DND-41 (cell line): ENCODE data around the gene MARCHF6.

Source experiments
- EZH2 ChIP-seq: IDR thresholded peaks from 3 replicates; pipeline ENCODE4 v1.6.1; 2012; ENCODE audit warnings: borderline replicate concordance, low read depth, mild to moderate bottlenecking, moderate library complexity, low read length, inconsistent platforms; ENCODE audit not compliant: severe bottlenecking
- TF ChIP-seq, protein P1 (sequence below): IDR thresholded peaks from 2 replicates; pipeline ENCODE4 v1.5.1; 2012; ENCODE audit warnings: borderline replicate concordance, low read length, moderate library complexity, mild to moderate bottlenecking; ENCODE audit not compliant: poor library complexity, severe bottlenecking; ENCODE audit errors: extremely low read depth

DNA sequence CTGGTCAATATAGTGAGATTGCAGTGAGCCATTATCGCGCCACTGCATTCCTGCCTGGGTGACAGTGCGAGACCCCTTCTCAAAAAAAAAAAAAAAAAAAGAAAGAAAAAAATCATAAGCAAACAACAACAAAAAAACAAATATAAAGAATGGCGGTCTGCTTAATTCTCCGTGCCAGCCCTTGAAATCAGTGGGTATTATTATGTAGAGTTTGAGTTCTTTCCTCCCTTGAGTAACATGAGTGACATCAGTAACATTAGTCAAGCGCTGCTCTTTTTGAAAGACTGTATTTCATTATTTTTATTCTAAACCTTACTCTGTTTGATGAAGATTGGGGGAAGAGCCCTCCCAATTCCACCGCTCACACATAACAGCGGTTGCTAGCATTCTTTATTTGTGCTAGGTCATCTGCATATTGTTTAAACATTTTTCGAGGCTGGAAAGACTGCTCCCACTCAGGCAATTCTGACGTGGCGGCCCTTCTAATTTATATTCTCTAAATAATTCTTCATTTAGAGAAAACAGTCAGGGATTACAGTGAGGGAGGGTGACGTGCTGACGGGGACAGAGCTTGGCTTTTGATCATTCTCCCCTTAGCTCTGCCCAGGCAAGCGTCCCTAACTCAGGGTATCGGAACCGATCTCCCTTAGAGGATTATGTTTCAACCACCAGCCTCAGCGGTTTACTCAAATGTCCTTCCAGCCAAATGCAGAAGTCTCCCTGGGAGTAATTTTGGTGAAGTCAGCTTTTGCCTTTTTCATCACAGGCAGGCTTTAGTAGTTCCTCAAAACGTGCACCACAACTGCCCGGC is 860 bp upstream of the MARCHF6 start:
- TF ChIP-seq, protein P1, sequence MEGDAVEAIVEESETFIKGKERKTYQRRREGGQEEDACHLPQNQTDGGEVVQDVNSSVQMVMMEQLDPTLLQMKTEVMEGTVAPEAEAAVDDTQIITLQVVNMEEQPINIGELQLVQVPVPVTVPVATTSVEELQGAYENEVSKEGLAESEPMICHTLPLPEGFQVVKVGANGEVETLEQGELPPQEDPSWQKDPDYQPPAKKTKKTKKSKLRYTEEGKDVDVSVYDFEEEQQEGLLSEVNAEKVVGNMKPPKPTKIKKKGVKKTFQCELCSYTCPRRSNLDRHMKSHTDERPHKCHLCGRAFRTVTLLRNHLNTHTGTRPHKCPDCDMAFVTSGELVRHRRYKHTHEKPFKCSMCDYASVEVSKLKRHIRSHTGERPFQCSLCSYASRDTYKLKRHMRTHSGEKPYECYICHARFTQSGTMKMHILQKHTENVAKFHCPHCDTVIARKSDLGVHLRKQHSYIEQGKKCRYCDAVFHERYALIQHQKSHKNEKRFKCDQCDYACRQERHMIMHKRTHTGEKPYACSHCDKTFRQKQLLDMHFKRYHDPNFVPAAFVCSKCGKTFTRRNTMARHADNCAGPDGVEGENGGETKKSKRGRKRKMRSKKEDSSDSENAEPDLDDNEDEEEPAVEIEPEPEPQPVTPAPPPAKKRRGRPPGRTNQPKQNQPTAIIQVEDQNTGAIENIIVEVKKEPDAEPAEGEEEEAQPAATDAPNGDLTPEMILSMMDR = no peak
- TF ChIP-seq EZH2 = no peak
